GM20000 (cell line): ENCODE measurements around the gene PSEN2.

ENCODE experiments used
- DNase-seq: peaks from one replicate; pipeline ENCODE4 v3.0.0; 2012; ENCODE audit warnings: low spot score
- TF ChIP-seq, protein P1 (sequence below): IDR thresholded peaks from 2 replicates; pipeline ENCODE4 v1.5.1; 2012; ENCODE audit warnings: mild to moderate bottlenecking, control low read depth; ENCODE audit errors: extremely low read depth, missing control alignments

PSEN2 gene

DNA sequence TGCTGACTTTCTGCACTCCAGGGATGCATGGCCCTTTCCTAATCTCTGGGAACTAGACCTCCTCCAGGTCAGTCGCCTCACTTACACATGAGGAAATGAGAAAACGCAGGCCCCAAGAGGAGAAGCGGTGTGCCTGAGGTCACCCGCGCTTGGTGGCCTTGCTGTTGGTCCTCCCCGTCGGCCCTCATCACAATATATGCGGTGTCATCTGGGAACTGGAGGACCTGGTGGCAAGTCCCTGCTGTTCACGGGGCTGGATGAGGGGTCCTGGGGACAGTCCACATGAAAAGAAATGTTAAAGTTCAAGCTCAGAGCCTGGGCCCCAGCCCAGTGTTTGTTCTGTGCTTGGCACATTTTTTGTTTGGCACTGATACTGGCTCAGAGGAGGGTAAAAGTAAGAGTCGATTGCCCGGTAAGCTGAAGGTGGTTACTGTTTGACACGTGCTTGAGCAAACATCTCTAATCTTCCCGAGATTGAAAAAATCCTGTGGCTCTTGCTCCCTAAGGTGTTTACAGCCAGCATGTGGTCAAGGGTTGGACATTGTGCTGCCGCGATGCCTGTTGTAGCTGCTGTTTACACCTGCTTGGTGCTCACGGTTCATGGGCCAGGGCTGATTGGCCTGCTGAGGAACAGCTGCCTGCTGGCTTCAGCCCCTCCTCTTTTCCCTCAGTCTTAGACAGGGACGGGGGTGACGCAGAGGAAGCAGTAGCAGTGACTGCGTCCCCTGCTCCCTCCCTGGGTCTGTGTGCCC, 74.9 kb downstream of the PSEN2 start:
- TF ChIP-seq, protein P1, sequence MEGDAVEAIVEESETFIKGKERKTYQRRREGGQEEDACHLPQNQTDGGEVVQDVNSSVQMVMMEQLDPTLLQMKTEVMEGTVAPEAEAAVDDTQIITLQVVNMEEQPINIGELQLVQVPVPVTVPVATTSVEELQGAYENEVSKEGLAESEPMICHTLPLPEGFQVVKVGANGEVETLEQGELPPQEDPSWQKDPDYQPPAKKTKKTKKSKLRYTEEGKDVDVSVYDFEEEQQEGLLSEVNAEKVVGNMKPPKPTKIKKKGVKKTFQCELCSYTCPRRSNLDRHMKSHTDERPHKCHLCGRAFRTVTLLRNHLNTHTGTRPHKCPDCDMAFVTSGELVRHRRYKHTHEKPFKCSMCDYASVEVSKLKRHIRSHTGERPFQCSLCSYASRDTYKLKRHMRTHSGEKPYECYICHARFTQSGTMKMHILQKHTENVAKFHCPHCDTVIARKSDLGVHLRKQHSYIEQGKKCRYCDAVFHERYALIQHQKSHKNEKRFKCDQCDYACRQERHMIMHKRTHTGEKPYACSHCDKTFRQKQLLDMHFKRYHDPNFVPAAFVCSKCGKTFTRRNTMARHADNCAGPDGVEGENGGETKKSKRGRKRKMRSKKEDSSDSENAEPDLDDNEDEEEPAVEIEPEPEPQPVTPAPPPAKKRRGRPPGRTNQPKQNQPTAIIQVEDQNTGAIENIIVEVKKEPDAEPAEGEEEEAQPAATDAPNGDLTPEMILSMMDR: no peak
- DNase-seq: no peak
